Mesothelial cell of epicardium (in vitro differentiated cells): ENCODE measurements around the gene RTKN2. TPM values are rescaled to one million over a fixed set of nuclear protein-coding genes. Genes with fewer than 3 reads are reported as not detected.

Source experiments
- DNase-seq, 2 experiments: peaks; one replicate each; pipeline ENCODE4 v3.0.0; 2021; ENCODE audit warnings: low spot score in 2 of 2; ENCODE audit not compliant: unreplicated experiment in 2 of 2
- H3K27ac Mint-ChIP-seq: 2 replicates; pipeline ENCODE4 v1.8.0; 2021; ENCODE audit warnings: mixed read lengths
- H3K27me3 Mint-ChIP-seq: 2 replicates; pipeline ENCODE4 v1.8.0; 2021; ENCODE audit warnings: low read depth, mixed read lengths
- H3K36me3 Mint-ChIP-seq: 2 replicates; pipeline ENCODE4 v1.8.0; 2021; ENCODE audit warnings: mixed read lengths
- H3K4me1 Mint-ChIP-seq: 2 replicates; pipeline ENCODE4 v1.8.0; 2021; ENCODE audit warnings: mixed read lengths
- H3K4me3 Mint-ChIP-seq: 2 replicates; pipeline ENCODE4 v1.8.0; 2021; ENCODE audit warnings: mild to moderate bottlenecking, moderate library complexity, mixed read lengths
- H3K9me3 Mint-ChIP-seq: 2 replicates; pipeline ENCODE4 v1.8.0; 2021; ENCODE audit warnings: mixed read lengths
- total RNA-seq: library from RNA; stranded (reverse); gene quantifications from 3 replicates; pipeline ENCODE4 v1.2.1, GENCODE V29; 2021
- TF ChIP-seq, protein P1 (sequence below): fragments of 200-600 bp; sonication (generic); IDR thresholded peaks from one replicate; pipeline ENCODE4 v1.5.0; 2021; ENCODE audit warnings: antibody characterized with exemption; ENCODE audit not compliant: unreplicated experiment

RTKN2 gene
- total RNA-seq, 1 donor from 2014 or later, result 6.1 TPM

DNA sequence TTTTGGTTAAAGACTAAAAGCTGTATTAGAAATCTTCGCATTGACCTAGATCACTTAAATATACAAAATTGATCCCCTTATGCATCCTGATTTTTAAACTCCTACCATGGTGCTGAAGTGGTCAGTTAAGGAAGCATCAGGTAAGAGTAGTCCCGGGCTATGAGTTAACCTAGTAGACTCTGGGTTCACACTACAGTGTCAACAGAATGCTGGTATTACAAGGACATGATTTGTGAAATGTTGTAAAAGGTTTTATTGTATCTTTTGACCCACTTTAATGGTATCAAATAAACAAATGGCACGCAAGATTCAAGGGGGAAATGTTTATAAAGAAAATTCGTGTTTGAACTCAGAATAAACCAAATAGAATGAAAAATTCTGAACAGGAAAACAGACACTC lies 36.8 kb downstream of the RTKN2 start:
- Mint-ChIP-seq H3K27me3 (no peaks in the 10 kb centered on the region), H3K36me3 (no peaks in the 10 kb centered on the region), H3K9me3 (no peaks in the 10 kb centered on the region), H3K27ac (peak overlapping the region; percentile 91), H3K4me3 (no peak overlapping the region), H3K4me1 (peaks cover 26% of the 10 kb centered on the region)
- DNase-seq, result no peak
- TF ChIP-seq, protein P1, sequence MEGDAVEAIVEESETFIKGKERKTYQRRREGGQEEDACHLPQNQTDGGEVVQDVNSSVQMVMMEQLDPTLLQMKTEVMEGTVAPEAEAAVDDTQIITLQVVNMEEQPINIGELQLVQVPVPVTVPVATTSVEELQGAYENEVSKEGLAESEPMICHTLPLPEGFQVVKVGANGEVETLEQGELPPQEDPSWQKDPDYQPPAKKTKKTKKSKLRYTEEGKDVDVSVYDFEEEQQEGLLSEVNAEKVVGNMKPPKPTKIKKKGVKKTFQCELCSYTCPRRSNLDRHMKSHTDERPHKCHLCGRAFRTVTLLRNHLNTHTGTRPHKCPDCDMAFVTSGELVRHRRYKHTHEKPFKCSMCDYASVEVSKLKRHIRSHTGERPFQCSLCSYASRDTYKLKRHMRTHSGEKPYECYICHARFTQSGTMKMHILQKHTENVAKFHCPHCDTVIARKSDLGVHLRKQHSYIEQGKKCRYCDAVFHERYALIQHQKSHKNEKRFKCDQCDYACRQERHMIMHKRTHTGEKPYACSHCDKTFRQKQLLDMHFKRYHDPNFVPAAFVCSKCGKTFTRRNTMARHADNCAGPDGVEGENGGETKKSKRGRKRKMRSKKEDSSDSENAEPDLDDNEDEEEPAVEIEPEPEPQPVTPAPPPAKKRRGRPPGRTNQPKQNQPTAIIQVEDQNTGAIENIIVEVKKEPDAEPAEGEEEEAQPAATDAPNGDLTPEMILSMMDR, result no peak

DNA sequence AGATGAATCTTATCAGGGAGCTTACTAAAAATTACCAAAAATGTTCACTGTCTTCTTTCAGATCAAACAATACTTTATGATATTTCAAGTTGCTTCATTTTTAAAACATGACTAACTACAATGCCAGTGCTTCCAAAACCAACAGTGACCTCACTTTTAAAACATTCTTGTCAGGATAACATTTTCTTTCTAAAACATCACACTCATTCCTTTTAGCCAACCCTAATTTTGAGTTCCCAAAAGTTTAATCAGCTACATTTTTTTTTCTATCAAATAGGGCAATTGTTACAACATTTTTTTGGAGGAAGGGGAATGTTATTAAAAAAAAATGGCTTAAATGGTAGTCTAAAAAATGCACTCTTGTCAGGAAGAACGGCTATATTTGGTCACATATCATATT lies 37.3 kb downstream of the RTKN2 start:
- Mint-ChIP-seq H3K4me3 (no peak overlapping the region), H3K27me3 (no peaks in the 10 kb centered on the region), H3K9me3 (no peaks in the 10 kb centered on the region), H3K4me1 (peaks cover 26% of the 10 kb centered on the region), H3K27ac (peak overlapping the region; percentile 91), H3K36me3 (no peaks in the 10 kb centered on the region)
- no peak for DNase-seq
- TF ChIP-seq, protein P1, result no peak

DNA sequence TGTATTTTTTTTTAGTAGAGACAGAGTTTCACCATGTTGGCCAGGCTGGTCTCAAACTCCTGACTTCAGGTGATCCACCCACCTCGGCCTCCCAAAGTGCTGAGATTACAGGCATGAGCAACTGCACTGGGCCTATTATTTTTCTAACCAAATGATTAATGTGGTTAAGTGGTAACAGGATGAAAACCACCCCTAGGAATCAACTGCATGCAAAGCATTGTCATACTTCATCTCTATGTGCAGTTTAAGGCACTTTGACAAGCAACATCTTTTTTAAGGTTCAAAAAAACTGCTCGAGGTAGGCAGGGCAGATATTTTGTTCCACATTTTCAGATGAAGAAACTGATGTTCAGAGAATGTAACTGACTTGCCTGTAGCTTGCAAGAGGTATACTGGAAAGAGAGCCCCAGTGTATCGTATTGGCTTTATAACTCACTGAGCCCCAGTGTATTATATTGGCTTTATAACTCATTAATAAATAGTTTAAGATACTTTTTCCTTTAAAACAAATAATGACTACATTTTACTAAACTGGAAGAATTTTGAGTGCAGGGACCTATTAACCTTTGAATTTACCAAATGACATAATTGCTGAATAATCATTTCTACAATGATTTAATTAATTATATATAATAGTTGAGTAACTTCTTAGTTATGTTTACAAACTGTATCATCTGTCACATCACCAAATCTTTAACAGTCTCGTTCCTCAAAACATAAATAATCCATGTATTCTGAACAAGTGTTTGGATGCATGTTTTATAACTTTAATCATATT lies 38.1 kb downstream of the RTKN2 start:
- H3K4me1 Mint-ChIP-seq, result peaks cover 26% of the 10 kb centered on the region
- H3K27ac Mint-ChIP-seq, result no peak overlapping the region
- H3K36me3 Mint-ChIP-seq, result no peaks in the 10 kb centered on the region
- H3K9me3 Mint-ChIP-seq, result no peaks in the 10 kb centered on the region
- no peak overlapping the region for H3K4me3 Mint-ChIP-seq
- no peak for DNase-seq
- H3K27me3 Mint-ChIP-seq, result no peaks in the 10 kb centered on the region
- TF ChIP-seq, protein P1, result no peak

DNA sequence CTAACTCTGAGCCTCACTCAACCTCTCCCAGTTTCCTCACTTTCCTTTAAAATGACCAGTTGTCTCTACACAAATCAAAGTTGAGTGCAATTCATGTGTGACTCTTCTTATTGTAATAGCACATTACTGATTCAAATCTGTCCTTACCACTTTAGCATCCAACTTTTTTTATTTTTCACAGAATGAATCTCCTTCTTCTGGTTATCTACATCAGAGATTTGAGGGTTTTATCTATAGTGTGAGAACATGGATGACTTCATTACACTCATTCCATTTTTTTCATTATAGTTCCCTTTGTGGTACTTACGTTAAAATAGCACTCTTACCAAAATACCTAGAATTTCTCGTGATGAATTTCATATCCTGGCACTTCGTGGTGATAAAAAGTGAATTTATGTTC lies 43.3 kb downstream of the RTKN2 start:
- TF ChIP-seq, protein P1, result no peak
- Mint-ChIP-seq H3K4me3 (no peak overlapping the region), H3K27me3 (no peaks in the 10 kb centered on the region), H3K9me3 (no peaks in the 10 kb centered on the region), H3K4me1 (peaks cover 8% of the 10 kb centered on the region), H3K36me3 (peaks cover 2% of the 10 kb centered on the region), H3K27ac (no peak overlapping the region)
- DNase-seq, result no peak

DNA sequence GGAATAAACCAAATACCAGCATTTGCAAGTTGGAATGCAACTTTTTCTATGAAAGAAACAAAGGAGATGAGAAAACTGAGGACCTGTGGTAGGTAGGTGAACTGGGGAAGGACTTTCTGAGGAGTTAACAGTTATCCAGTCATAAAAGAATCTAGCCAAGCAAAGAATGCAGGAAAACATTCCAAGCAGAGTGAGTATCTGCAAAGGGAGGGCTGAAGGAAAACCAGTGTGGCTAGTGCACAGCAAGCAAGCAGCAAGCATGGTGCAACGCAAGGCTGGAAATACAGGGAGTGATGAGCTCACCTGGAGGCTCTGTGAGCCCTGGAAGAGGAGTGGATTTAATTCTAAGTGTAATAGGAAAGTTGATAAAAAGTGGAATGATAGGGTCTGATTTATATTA lies 44.0 kb downstream of the RTKN2 start:
- Mint-ChIP-seq H3K9me3 (no peaks in the 10 kb centered on the region), H3K4me3 (no peak overlapping the region), H3K27ac (peak overlapping the region; percentile 82), H3K27me3 (no peaks in the 10 kb centered on the region), H3K4me1 (peaks cover 8% of the 10 kb centered on the region), H3K36me3 (peaks cover 2% of the 10 kb centered on the region)
- DNase-seq, result no peak
- TF ChIP-seq, protein P1, result no peak
